Fibroblast of pulmonary artery (primary cell): Measurements from ENCODE around the gene BPIFB1.

Experiments used
- DNase-seq: peaks from one replicate; pipeline ENCODE4 v3.0.0-alpha.2; 2010; ENCODE audit warnings: low read depth
- H3K4me3 ChIP-seq: replicated peaks from 2 replicates; pipeline ENCODE4 v1.5.1; 2011; ENCODE audit warnings: low read depth, mild to moderate bottlenecking, control low read depth, low read length, moderate library complexity
- TF ChIP-seq, protein P1 (sequence below): IDR thresholded peaks from 2 replicates; pipeline ENCODE4 v1.5.1; 2011; ENCODE audit warnings: mild to moderate bottlenecking, control low read depth, low read length, inconsistent platforms; ENCODE audit errors: missing control alignments

The BPIFB1 gene

DNA sequence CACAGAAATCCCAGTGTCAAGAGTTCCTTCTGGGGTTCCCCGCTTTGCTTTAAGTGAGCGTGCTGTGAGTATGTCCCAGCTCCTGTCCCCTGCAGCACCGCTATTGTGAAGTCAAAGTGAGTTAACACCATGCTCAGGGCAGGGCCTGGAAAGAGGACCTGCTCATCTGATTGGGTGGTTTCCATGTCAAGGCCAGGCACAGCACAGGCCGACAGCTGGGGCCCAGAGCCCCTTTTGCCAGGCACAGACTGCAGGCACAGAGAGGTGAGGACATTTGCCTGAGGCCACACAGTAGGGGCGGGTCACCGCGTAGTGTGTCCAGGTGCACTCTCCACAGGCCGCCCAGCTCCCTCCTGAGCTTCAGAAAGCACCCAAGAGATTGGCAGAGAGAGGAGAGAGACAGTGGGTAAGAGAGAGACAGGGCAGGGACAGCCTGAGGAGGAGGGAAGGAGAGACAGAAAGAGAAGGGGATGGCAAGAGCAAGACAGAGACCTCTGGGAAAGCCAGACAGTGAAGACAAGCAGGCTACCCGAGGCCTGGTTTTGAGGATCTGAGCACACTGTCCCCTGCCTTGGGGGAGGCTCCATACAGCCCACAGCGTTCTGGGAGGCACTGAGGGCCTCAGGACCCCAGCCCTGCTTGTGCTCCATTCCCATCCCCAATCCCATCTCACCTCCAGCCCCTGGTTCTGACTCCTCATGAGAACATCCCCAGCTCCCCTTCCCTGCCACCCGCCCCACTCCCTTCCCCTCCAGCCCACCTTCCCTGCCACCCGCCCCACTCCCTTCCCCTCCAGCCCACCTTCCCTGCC lies 6.5 kb upstream of the BPIFB1 start:
- DNase-seq: no peak
- no peak overlapping the region for H3K4me3 ChIP-seq
- TF ChIP-seq, protein P1, sequence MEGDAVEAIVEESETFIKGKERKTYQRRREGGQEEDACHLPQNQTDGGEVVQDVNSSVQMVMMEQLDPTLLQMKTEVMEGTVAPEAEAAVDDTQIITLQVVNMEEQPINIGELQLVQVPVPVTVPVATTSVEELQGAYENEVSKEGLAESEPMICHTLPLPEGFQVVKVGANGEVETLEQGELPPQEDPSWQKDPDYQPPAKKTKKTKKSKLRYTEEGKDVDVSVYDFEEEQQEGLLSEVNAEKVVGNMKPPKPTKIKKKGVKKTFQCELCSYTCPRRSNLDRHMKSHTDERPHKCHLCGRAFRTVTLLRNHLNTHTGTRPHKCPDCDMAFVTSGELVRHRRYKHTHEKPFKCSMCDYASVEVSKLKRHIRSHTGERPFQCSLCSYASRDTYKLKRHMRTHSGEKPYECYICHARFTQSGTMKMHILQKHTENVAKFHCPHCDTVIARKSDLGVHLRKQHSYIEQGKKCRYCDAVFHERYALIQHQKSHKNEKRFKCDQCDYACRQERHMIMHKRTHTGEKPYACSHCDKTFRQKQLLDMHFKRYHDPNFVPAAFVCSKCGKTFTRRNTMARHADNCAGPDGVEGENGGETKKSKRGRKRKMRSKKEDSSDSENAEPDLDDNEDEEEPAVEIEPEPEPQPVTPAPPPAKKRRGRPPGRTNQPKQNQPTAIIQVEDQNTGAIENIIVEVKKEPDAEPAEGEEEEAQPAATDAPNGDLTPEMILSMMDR: no peak

DNA sequence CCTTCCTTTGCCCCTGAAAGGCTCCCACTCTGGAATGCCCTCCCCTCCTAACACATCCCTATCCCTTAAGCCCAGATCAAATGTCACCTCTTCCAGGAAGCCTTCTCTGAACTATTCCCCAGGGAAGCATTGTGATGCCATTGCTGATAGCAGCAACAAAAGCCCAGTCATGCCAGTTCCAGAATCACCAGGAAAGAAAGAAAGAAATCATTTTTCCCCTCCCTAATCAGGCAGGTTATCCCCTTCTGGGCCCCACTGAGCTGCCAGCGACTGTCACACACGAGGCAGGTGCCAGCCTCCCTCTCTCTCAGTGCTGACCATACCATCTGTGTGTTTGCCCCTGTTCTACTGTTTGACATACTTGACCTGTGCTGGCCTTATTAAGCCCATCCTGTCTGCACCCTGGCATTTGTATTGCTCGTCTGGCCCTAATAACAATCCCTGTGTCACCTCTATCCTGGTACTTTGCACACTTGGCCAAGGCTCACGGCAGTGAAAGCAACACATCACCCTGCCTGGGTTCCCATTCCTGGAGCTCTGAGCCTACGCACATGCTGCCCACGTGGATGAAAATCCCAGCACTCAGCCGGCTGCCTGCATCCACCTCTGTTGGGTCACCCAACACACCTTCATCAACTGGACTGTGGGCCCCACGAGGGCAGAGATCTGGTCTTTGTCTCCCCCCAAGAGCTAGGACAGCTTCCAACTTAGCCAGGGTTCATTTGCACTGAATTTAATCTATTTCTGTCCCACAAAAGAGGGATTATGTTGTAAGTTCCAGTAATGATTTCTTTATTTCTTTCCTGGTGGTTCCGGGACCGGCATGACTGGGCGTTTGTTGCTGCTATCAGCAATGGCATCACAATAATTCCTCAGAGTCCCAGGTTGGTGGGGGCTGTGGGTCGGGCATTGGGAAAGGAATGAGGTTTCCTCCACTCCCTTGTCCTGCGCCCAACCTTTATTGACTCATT lies 5.3 kb upstream of the BPIFB1 start:
- DNase-seq: no peak
- H3K4me3 ChIP-seq: no peak overlapping the region
- TF ChIP-seq, protein P1: no peak

DNA sequence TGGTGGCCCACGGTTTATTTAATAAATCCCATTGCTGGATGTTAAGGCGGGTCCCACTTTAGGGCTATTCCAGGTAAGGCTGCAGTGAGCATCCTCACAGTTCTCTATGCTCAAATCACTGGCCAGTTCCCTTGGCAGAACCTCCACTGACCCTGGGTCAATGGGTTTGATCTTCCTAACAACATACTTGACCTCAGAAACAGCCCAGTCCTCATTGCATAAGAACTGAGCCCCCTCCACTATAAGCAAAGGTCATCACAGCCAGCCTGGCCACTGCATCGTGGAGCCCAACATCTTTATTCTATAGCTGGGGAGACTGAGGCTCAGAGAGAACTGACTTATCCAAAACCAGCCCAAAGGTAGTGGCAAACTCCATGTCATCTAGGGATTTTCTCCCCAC lies 4.3 kb upstream of the BPIFB1 start:
- H3K4me3 ChIP-seq: no peak overlapping the region
- TF ChIP-seq, protein P1: no peak
- DNase-seq: no peak

DNA sequence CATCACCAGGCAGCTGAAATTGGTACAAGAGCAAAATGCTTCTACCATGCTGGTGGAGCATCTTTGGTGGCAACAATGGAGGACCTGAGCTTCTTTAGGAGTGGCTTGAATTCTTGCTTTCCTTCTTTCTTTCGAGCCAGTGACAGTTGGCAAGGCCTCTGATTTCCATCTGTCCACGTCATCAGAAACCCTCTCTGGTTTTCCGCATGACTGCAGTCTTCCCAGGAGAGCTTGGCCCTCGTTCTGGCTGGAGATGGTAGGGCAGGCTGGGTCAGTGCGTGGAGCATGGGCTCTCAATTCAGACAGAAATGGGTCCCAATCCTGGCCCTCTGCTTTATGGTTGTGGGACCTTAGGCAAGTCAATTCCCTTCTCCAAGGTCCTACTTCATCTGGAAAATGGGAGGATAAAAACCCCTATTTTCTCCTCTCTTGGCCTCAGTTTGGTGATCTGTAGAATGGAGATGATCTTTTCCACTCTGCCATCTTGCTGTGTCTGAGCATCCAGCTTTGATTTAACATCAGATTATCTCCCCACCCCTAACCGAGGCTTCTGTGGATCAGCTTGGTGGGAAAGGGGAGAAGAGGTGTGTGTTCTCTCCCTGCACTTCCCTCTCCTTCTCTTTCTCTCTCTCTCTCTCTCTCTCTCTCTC lies 3.6 kb upstream of the BPIFB1 start:
- TF ChIP-seq, protein P1: no peak
- DNase-seq: no peak

DNA sequence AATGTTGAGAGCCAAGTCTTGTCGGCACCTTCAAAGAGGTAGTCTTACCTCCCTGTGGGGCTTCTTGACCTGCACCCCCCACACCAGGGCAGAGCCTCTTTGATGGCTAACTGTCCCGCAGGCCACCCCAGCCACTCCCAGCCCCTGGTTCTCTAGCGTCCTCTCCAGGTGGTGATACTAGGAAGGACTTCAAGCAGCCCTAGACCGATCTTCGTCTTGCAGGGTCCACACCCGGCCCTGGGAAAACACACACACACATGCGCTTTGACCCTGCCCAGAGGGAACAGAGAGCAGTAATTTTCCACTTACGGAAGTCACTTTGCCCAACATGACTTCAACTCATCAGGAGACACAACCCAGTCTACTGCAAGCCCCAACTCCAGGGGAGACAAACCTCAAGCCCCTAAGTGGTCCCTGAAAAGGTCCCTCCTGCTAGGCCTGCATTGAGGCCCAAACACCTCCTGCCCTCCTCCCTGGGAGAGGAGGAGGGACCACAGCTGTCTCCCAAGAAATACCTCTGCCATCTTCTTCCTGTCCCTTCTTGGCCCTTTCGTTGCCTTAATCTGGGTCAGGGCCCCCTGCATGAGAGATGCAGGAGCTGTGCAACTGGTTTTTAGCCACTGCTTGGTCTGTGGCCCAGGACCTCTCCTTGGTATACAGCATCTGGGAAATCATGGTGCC lies 2.9 kb upstream of the BPIFB1 start:
- DNase-seq: no peak
- TF ChIP-seq, protein P1: no peak
- no peak overlapping the region for H3K4me3 ChIP-seq

More for the DNA sequence above, 3.6 kb upstream of the BPIFB1 start:
- no peak overlapping the region for H3K4me3 ChIP-seq

DNA sequence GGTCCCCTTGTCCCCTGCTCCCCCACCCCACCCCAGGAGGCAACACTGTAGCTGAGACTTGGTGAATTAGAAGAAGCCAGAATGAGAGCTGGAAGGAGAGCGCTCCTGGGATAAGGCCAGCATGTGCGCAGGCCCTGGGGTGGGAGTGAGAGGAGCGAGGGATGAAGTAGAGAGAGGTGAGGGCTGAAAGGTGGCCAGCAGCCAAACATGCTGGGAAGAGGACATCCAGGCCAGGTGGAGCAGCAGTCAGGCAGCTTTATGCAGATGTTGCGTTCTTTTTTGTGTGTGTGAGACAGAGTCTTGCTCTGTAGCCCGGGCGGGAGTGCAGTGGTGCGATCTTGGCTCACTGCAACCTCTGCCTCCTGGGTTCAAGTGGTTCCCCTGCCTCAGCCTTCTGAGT lies 2.2 kb upstream of the BPIFB1 start:
- TF ChIP-seq, protein P1: no peak
- no peak for DNase-seq
- no peak overlapping the region for H3K4me3 ChIP-seq
